ENCODE measurements around the gene FMNL2. TPM values are rescaled to one million over a fixed set of nuclear protein-coding genes. Genes with fewer than 3 reads are reported as not detected.

FMNL2 gene
- total and polyA plus RNA-seq, 10 donors = 8.8 to 59.3 (median 33.5) TPM

DNA sequence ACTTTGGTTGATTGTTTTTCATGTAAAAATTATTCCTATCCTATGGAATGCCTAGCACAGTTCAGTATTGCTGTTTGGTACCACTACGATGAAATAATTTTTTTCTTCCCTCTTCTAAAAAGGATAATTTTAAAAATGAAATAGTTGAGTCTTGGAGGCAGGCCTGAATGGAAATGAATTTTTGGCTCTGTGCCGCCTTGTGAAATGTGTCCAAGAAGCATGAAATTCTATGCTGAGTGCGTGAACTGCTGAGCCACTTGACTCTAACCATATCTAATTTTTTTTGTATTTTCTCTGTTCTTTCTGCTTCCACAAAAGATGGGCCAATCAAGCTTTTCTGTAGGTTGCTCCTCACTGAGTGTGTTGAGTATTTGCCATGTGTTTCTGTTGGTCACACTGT is 287.2 kb downstream of the FMNL2 start:
- TF ChIP-seq POLR2A (IDR thresholded peaks at IDR 0.05) (no peak), POLR2AphosphoS5 (IDR thresholded peaks at IDR 0.05) (no peak)
- TF ChIP-seq, protein P1, sequence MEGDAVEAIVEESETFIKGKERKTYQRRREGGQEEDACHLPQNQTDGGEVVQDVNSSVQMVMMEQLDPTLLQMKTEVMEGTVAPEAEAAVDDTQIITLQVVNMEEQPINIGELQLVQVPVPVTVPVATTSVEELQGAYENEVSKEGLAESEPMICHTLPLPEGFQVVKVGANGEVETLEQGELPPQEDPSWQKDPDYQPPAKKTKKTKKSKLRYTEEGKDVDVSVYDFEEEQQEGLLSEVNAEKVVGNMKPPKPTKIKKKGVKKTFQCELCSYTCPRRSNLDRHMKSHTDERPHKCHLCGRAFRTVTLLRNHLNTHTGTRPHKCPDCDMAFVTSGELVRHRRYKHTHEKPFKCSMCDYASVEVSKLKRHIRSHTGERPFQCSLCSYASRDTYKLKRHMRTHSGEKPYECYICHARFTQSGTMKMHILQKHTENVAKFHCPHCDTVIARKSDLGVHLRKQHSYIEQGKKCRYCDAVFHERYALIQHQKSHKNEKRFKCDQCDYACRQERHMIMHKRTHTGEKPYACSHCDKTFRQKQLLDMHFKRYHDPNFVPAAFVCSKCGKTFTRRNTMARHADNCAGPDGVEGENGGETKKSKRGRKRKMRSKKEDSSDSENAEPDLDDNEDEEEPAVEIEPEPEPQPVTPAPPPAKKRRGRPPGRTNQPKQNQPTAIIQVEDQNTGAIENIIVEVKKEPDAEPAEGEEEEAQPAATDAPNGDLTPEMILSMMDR (IDR thresholded peaks at IDR 0.05 in 8 of 11, conservative IDR thresholded peaks at IDR 0.05 in 3 of 11) = no peak
- H3K4me1 ChIP-seq = peaks cover 0 to 13% (median under 1%) of the 10 kb centered on the region in 6 donors
- intact Hi-C loops (cut with DNase I; ENCODE audit: low total_unique reads) = loop anchor here (10.0 kb wide), 1 partner anchor 277 kb away; no protein-coding TSS in a partner anchor
- H3K36me3 ChIP-seq = peaks cover 0 to 33% (median 0%) of the 10 kb centered on the region in 6 donors
- H3K27ac ChIP-seq = no peak overlapping the region
- DNase-seq = no peak
- 83 to 94% (median 84%) methylated on average over 3 of the region's 3 CpGs for WGBS, 5 donors
- H3K27me3 ChIP-seq (replicated peaks in 1 of 7) = no peaks in the 10 kb centered on the region
- no peak overlapping the region for H3K4me3 ChIP-seq
- H3K9me3 ChIP-seq = no peaks in the 10 kb centered on the region

DNA sequence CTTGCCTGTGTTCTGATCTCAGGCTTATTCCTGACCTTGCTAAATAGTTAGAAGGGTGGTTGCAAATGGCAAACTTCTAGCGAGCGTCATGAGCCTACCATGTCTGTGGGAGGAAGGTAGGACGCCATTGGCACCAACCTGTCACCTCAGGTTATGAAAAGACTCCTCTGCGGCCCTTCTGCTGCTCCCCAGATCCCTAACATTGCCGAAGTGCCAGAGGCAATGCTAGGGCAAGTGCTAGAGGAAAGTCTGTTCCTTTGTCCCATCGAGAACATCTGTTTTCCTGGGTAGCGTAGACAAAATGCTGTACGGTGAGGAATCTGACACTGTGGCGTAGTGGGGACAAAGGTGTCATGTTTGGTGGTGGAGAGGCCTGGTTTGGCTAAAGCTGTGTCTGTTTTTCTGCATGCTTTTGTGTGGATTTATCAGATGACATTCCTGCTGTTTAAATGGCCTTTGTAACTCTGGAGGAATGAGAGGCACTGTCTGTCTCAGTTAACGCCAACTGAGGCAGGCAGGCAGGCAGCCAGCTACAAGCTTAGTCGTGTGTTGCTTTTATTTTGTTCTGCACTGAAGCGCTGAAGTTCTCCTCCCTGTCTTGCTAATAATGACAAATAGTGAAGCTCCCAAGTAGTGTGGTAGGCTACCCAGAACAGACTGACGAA is 288.2 kb downstream of the FMNL2 start:
- intact Hi-C loops (cut with DNase I; ENCODE audit: low total_unique reads) = loop anchor here (10.0 kb wide), 1 partner anchor 278 kb away; no protein-coding TSS in a partner anchor

DNA sequence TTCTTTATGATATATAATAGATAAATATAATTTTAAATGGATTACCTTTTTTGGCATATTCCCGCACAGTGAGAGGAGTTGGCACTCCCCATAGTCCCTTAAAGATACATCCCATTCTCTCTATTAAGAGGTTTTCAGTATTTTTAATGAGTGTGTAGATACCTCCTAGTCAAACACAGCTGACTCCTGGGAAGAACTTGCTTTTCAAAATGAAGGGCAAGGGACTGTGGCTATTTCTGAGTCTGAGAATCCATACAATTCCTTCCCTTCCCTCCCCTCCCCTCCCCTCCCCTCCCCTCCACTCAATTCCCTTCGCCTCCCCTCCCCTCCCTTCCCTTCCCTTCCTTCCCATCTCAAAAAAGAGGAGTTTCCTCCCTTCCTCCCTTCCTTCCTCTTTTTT is 288.8 kb downstream of the FMNL2 start:
- 79 to 100% (median 95%) methylated on average over 1 of the region's 2 CpGs for WGBS, 5 donors
- DNase-seq = no peak
- Histone ChIP-seq H3K36me3 (peaks cover 0 to 24% (median 0%) of the 10 kb centered on the region in 6 donors), H3K27me3 (replicated peaks in 1 of 7) (no peaks in the 10 kb centered on the region), H3K9me3 (no peaks in the 10 kb centered on the region), H3K4me3 (no peak overlapping the region), H3K4me1 (peaks cover 0 to 13% (median 2%) of the 10 kb centered on the region in 6 donors), H3K27ac (no peak overlapping the region)
- intact Hi-C loops (cut with DNase I; ENCODE audit: low total_unique reads) = loop anchor here (10.0 kb wide), 1 partner anchor 279 kb away; no protein-coding TSS in a partner anchor
- TF ChIP-seq, protein P1 (IDR thresholded peaks at IDR 0.05 in 8 of 11, conservative IDR thresholded peaks at IDR 0.05 in 3 of 11) = no peak
- no peak for TF ChIP-seq POLR2AphosphoS5 (IDR thresholded peaks at IDR 0.05)
- TF ChIP-seq POLR2A (IDR thresholded peaks at IDR 0.05) = no peak

More for the DNA sequence above, 288.2 kb downstream of the FMNL2 start:
- WGBS, 5 donors = 70 to 83% (median 81%) methylated on average over 13 of the region's 13 CpGs
- Histone ChIP-seq H3K4me1 (peaks cover 0 to 13% (median 2%) of the 10 kb centered on the region in 6 donors), H3K9me3 (no peaks in the 10 kb centered on the region), H3K27ac (no peak overlapping the region), H3K27me3 (replicated peaks in 1 of 7) (no peaks in the 10 kb centered on the region), H3K36me3 (peaks cover 0 to 29% (median 0%) of the 10 kb centered on the region in 6 donors), H3K4me3 (no peak overlapping the region)
- TF ChIP-seq, protein P1 (IDR thresholded peaks at IDR 0.05 in 8 of 11, conservative IDR thresholded peaks at IDR 0.05 in 3 of 11) = no peak
- TF ChIP-seq POLR2AphosphoS5 (IDR thresholded peaks at IDR 0.05) = no peak
- no peak for TF ChIP-seq POLR2A (IDR thresholded peaks at IDR 0.05)
- DNase-seq = no peak

DNA sequence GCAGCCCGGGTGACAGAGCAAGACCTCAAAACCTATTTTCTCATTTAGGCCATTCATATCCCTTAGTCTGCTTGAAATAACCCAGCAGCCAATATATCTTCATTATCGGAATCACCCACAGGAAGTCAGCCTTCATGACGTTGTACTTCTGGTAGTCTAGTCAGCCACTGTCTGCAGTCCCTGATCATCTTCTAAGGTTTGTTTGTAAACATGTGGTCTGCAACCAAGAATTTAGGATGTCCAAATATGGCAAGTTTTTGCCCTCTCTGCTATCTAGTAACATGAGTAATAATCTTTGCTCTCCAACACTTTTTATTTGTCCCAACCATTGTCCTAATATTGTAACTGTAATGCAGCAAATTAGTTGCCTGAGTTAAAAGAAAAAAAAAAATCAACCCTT is 289.8 kb downstream of the FMNL2 start:
- Histone ChIP-seq H3K27ac (peak overlapping the region in 2 of 8 donors; percentile 18 to 31), H3K4me3 (no peak overlapping the region), H3K36me3 (peaks cover 0 to 13% (median 0%) of the 10 kb centered on the region in 6 donors), H3K9me3 (no peaks in the 10 kb centered on the region), H3K4me1 (peaks cover 0 to 13% (median 2%) of the 10 kb centered on the region in 6 donors), H3K27me3 (replicated peaks in 1 of 7) (no peaks in the 10 kb centered on the region)
- no peak for DNase-seq
- intact Hi-C loops (cut with DNase I; ENCODE audit: low total_unique reads) = loop anchor here (5.0 to 10.0 kb wide), 2 partner anchors 280 to 438 kb away; no protein-coding TSS in a partner anchor
- 53 to 68% (median 61%) methylated on average over 3 of the region's 3 CpGs for WGBS, 5 donors
- TF ChIP-seq POLR2AphosphoS5 (IDR thresholded peaks at IDR 0.05) (no peak), POLR2A (IDR thresholded peaks at IDR 0.05) (no peak)
- TF ChIP-seq, protein P1 (IDR thresholded peaks at IDR 0.05 in 8 of 11, conservative IDR thresholded peaks at IDR 0.05 in 3 of 11) = no peak

Measured in spleen (tissue), 11 donors.